WTC11 (cell line): Measurements from ENCODE around the gene MBD3.

Experiments
- FOXJ3 ChIP-seq: sonication (generic); formaldehyde crosslinking; IDR thresholded peaks from 2 replicates; pipeline ENCODE4 v1.9.0; 2021; ENCODE audit warnings: missing genetic modification reagents, mild to moderate bottlenecking, borderline replicate concordance
- NFE2L1 ChIP-seq: sonication (generic); formaldehyde crosslinking; IDR thresholded peaks from 2 replicates; pipeline ENCODE4 v1.8.1; 2023; ENCODE audit warnings: missing genetic modification reagents
- ZNF396 ChIP-seq: fragments of 250-450 bp; sonication (Bioruptor Pico); IDR thresholded peaks from 2 replicates; pipeline ENCODE4 v1.8.0; 2021; ENCODE audit warnings: mild to moderate bottlenecking, moderate library complexity, borderline replicate concordance
- TF ChIP-seq, protein P1 (sequence below): fragments of 200-600 bp; IDR thresholded peaks from 2 replicates; pipeline ENCODE4 v1.8.0; 2022; ENCODE audit warnings: antibody characterized with exemption
- TF ChIP-seq, protein P2 (sequence below): sonication (generic); formaldehyde crosslinking; IDR thresholded peaks from 2 replicates; pipeline ENCODE4 v1.8.1; 2023; ENCODE audit warnings: mild to moderate bottlenecking, missing genetic modification reagents, borderline replicate concordance

DNA sequence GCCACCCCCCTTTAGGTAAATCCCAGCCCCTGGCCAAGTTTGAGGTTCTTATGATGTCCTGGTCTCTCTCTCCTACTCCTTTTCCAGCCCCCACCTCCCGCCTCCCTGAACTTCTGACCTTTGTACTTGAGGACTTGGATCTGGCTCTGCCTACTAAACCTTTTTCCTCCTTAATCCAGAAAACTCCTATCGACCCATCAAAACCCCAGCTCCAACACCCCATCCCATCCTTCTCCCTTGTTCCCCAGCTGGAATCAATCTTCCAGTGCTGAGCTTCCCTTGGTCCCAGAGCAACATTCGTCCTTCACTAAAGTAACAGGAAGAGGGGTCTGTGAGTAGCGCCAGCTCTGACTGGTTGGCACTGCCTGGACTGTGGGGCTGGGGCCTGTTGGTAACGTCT, 29.9 kb upstream of the MBD3 start:
- TF ChIP-seq FOXJ3 (no peak), ZNF396 (CRISPR knock-in tag) (no peak), NFE2L1 (CRISPR knock-in tag) (no peak)
- TF ChIP-seq, protein P1, sequence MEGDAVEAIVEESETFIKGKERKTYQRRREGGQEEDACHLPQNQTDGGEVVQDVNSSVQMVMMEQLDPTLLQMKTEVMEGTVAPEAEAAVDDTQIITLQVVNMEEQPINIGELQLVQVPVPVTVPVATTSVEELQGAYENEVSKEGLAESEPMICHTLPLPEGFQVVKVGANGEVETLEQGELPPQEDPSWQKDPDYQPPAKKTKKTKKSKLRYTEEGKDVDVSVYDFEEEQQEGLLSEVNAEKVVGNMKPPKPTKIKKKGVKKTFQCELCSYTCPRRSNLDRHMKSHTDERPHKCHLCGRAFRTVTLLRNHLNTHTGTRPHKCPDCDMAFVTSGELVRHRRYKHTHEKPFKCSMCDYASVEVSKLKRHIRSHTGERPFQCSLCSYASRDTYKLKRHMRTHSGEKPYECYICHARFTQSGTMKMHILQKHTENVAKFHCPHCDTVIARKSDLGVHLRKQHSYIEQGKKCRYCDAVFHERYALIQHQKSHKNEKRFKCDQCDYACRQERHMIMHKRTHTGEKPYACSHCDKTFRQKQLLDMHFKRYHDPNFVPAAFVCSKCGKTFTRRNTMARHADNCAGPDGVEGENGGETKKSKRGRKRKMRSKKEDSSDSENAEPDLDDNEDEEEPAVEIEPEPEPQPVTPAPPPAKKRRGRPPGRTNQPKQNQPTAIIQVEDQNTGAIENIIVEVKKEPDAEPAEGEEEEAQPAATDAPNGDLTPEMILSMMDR = no peak
- TF ChIP-seq, protein P2, sequence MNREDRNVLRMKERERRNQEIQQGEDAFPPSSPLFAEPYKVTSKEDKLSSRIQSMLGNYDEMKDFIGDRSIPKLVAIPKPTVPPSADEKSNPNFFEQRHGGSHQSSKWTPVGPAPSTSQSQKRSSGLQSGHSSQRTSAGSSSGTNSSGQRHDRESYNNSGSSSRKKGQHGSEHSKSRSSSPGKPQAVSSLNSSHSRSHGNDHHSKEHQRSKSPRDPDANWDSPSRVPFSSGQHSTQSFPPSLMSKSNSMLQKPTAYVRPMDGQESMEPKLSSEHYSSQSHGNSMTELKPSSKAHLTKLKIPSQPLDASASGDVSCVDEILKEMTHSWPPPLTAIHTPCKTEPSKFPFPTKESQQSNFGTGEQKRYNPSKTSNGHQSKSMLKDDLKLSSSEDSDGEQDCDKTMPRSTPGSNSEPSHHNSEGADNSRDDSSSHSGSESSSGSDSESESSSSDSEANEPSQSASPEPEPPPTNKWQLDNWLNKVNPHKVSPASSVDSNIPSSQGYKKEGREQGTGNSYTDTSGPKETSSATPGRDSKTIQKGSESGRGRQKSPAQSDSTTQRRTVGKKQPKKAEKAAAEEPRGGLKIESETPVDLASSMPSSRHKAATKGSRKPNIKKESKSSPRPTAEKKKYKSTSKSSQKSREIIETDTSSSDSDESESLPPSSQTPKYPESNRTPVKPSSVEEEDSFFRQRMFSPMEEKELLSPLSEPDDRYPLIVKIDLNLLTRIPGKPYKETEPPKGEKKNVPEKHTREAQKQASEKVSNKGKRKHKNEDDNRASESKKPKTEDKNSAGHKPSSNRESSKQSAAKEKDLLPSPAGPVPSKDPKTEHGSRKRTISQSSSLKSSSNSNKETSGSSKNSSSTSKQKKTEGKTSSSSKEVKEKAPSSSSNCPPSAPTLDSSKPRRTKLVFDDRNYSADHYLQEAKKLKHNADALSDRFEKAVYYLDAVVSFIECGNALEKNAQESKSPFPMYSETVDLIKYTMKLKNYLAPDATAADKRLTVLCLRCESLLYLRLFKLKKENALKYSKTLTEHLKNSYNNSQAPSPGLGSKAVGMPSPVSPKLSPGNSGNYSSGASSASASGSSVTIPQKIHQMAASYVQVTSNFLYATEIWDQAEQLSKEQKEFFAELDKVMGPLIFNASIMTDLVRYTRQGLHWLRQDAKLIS (CRISPR knock-in tag) = no peak
